Measurements from ENCODE around the gene ADGRL3. TPM values are rescaled to one million over a fixed set of nuclear protein-coding genes. Genes with fewer than 3 reads are reported as not detected.

ADGRL3 gene
- total RNA-seq, 1 donor from 2014 or later: 18.7 TPM

- Mint-ChIP-seq H3K27me3 (ENCODE audit: unreplicated experiment) (no peaks in the 10 kb centered on the region), H3K4me3 (ENCODE audit: unreplicated experiment) (peak overlapping the region; percentile 31), H3K9me3 (ENCODE audit: unreplicated experiment) (peaks cover 4% of the 10 kb centered on the region), H3K27ac (ENCODE audit: unreplicated experiment) (peak overlapping the region; percentile 83), H3K36me3 (ENCODE audit: unreplicated experiment) (peaks cover 6% of the 10 kb centered on the region), H3K4me1 (ENCODE audit: unreplicated experiment) (peaks cover 21% of the 10 kb centered on the region)
- no peak for DNase-seq (ENCODE audit: extremely low spot score, unreplicated experiment)
- TF ChIP-seq CTCF (IDR thresholded peaks at IDR 0.05): no peak
Measured at GRCh38 chr4:61373901-61374440, 173.8 kb downstream of the ADGRL3 start.

DNA sequence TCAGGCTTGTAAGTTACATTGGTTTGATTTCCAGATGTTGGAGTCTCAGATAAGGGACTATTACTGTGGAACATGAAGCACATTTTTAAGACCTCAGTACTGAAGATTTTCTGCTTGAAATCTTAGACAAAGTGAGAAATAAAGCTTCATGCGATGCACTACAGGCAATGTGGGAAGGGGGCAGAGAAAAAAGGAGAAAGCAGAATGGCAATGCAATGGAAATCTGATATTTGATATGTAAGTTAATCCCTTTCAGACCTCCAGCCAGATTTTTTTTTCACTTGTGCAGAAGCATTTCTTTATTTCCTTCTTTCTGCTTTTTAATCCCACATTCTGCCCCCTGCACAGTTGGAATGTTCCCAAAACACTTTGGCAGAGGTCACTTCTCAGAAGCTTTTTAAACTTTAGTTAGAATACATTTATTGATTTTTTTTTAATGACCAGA is 174.3 kb downstream of the ADGRL3 start:
- TF ChIP-seq CTCF (IDR thresholded peaks at IDR 0.05): no peak

GRCh38 chr4:61375301-61375700 is 175.2 kb downstream of the ADGRL3 start:
- peaks cover 21% of the 10 kb centered on the region for H3K4me1 Mint-ChIP-seq (ENCODE audit: unreplicated experiment)
- peak overlapping the region; percentile 20 for H3K27ac Mint-ChIP-seq (ENCODE audit: unreplicated experiment)
- no peaks in the 10 kb centered on the region for H3K27me3 Mint-ChIP-seq (ENCODE audit: unreplicated experiment)
- DNase-seq (ENCODE audit: extremely low spot score, unreplicated experiment): no peak
- H3K9me3 Mint-ChIP-seq (ENCODE audit: unreplicated experiment): peaks cover 4% of the 10 kb centered on the region
- H3K4me3 Mint-ChIP-seq (ENCODE audit: unreplicated experiment): no peak overlapping the region
- peaks cover 6% of the 10 kb centered on the region for H3K36me3 Mint-ChIP-seq (ENCODE audit: unreplicated experiment)
- no peak for TF ChIP-seq CTCF (IDR thresholded peaks at IDR 0.05)

More for the DNA sequence above, 174.3 kb downstream of the ADGRL3 start:
- peaks cover 6% of the 10 kb centered on the region for H3K36me3 Mint-ChIP-seq (ENCODE audit: unreplicated experiment)
- DNase-seq (ENCODE audit: extremely low spot score, unreplicated experiment): no peak
- H3K27me3 Mint-ChIP-seq (ENCODE audit: unreplicated experiment): no peaks in the 10 kb centered on the region
- peak overlapping the region; percentile 31 for H3K4me3 Mint-ChIP-seq (ENCODE audit: unreplicated experiment)
- peak overlapping the region; percentile 83 for H3K27ac Mint-ChIP-seq (ENCODE audit: unreplicated experiment)
- peaks cover 21% of the 10 kb centered on the region for H3K4me1 Mint-ChIP-seq (ENCODE audit: unreplicated experiment)
- H3K9me3 Mint-ChIP-seq (ENCODE audit: unreplicated experiment): peaks cover 4% of the 10 kb centered on the region

- H3K36me3 Mint-ChIP-seq (ENCODE audit: unreplicated experiment): peaks cover 6% of the 10 kb centered on the region
- no peak for TF ChIP-seq CTCF (IDR thresholded peaks at IDR 0.05)
- H3K4me1 Mint-ChIP-seq (ENCODE audit: unreplicated experiment): peaks cover 21% of the 10 kb centered on the region
- H3K4me3 Mint-ChIP-seq (ENCODE audit: unreplicated experiment): no peak overlapping the region
- H3K9me3 Mint-ChIP-seq (ENCODE audit: unreplicated experiment): peaks cover 4% of the 10 kb centered on the region
- no peak overlapping the region for H3K27ac Mint-ChIP-seq (ENCODE audit: unreplicated experiment)
- DNase-seq (ENCODE audit: extremely low spot score, unreplicated experiment): no peak
- H3K27me3 Mint-ChIP-seq (ENCODE audit: unreplicated experiment): no peaks in the 10 kb centered on the region
Measured at GRCh38 chr4:61376301-61376700, 176.2 kb downstream of the ADGRL3 start.

DNA sequence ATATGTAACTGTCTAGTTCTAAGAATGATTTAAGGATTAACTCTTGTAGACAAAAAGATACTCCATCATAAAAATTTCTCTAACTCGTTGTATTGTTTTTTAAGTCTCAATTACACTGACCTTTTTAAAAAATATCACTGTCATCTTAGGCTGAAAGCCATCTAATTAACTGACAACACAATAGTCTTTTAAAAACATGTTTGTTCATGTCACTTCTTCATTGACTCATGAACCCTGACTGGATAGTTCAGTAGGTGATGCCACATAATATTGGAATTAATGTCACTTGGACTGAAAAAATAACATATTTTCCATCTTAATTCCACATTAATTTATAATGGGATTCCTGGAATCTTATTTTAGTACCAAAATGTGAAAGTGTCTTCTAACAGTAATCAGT is 179.3 kb downstream of the ADGRL3 start:
- Mint-ChIP-seq H3K9me3 (ENCODE audit: unreplicated experiment) (peaks cover 4% of the 10 kb centered on the region), H3K36me3 (ENCODE audit: unreplicated experiment) (peaks cover 5% of the 10 kb centered on the region), H3K4me3 (ENCODE audit: unreplicated experiment) (no peak overlapping the region), H3K4me1 (ENCODE audit: unreplicated experiment) (peaks cover 12% of the 10 kb centered on the region), H3K27me3 (ENCODE audit: unreplicated experiment) (no peaks in the 10 kb centered on the region), H3K27ac (ENCODE audit: unreplicated experiment) (no peak overlapping the region)
- DNase-seq (ENCODE audit: extremely low spot score, unreplicated experiment): no peak
- no peak for TF ChIP-seq CTCF (IDR thresholded peaks at IDR 0.05)

Data from osteocyte (in vitro differentiated cells).